H7 (cell line): Measurements from ENCODE around the gene LRP1. TPM values are rescaled to one million over a fixed set of nuclear protein-coding genes. Genes with fewer than 3 reads are reported as not detected.
A peak's percentile ranks its signal among the peaks of the same experiment; 100 is the strongest.

Source experiments
- DNase-seq: peaks from one replicate; pipeline ENCODE4 v3.0.0; 2012
- H3K27me3 ChIP-seq: 2 replicates; pipeline ENCODE4 v1.6.0; 2011; ENCODE audit warnings: mild to moderate bottlenecking, low read length; ENCODE audit not compliant: control insufficient read depth, insufficient read depth
- H3K36me3 ChIP-seq: replicated peaks from 2 replicates; pipeline ENCODE4 v1.5.1; 2011; ENCODE audit warnings: low read length; ENCODE audit not compliant: control insufficient read depth, insufficient read depth
- H3K4me3 ChIP-seq: 2 replicates; pipeline ENCODE4 v1.5.1; 2011; ENCODE audit warnings: low read depth, mild to moderate bottlenecking, control low read depth, low read length, moderate library complexity; ENCODE audit not compliant: insufficient read depth
- total RNA-seq: library from RNA; depleted of rRNA; stranded (reverse); fragments of >200 nt; shearing (Covaris generic); gene quantifications from 2 replicates; pipeline ENCODE4 v1.2.3, GENCODE V29; 2014

Gene LRP1
- total RNA-seq, 1 experiment from 2014 or later = 17.3 TPM

GRCh38 chr12:57237596-57237931, 109.3 kb downstream of the LRP1 start:
- peaks cover 16% of the 10 kb centered on the region for H3K36me3 ChIP-seq
- H3K27me3 ChIP-seq = peaks cover 76% of the 10 kb centered on the region
- H3K4me3 ChIP-seq = no peak overlapping the region
- DNase-seq = no peak

- Histone ChIP-seq H3K4me3 (peak overlapping the region; percentile 46), H3K36me3 (peaks cover 9% of the 10 kb centered on the region), H3K27me3 (peaks cover 79% of the 10 kb centered on the region)
- DNase-seq = peak; percentile 88
Observed at GRCh38 chr12:57237932-57238853, 109.9 kb downstream of the LRP1 start.

GRCh38 chr12:57238854-57239554, 110.7 kb downstream of the LRP1 start:
- peak overlapping the region; percentile 54 for H3K4me3 ChIP-seq
- H3K36me3 ChIP-seq = peaks cover 1% of the 10 kb centered on the region; the same call in 1 of the 2 replicates
- DNase-seq = peak; percentile 99
- H3K27me3 ChIP-seq = peaks cover 80% of the 10 kb centered on the region

- Histone ChIP-seq H3K27me3 (peaks cover 85% of the 10 kb centered on the region), H3K36me3 (no peaks in the 10 kb centered on the region), H3K4me3 (peak overlapping the region; percentile 54)
- no peak for DNase-seq
Observed at GRCh38 chr12:57239587-57240065, 111.3 kb downstream of the LRP1 start.

GRCh38 chr12:57240066-57240921, 112.0 kb downstream of the LRP1 start:
- Histone ChIP-seq H3K36me3 (no peaks in the 10 kb centered on the region), H3K27me3 (peaks cover 81% of the 10 kb centered on the region), H3K4me3 (peak overlapping the region; percentile 54)
- DNase-seq = peak; percentile 85

GRCh38 chr12:57240926-57241401, 112.7 kb downstream of the LRP1 start:
- Histone ChIP-seq H3K4me3 (no peak overlapping the region; the same call in 1 of the 2 replicates), H3K27me3 (peaks cover 74% of the 10 kb centered on the region)

GRCh38 chr12:57241402-57242310, 113.4 kb downstream of the LRP1 start:
- peak; percentile 70 for DNase-seq
- Histone ChIP-seq H3K4me3 (no peak overlapping the region; the same call in 1 of the 2 replicates), H3K36me3 (no peaks in the 10 kb centered on the region), H3K27me3 (peaks cover 67% of the 10 kb centered on the region)

More at GRCh38 chr12:57240926-57241401, 112.7 kb downstream of the LRP1 start:
- DNase-seq = peak; percentile 86
- H3K36me3 ChIP-seq = no peaks in the 10 kb centered on the region

- H3K36me3 ChIP-seq = no peaks in the 10 kb centered on the region
- DNase-seq = no peak
- peak overlapping the region; percentile 54 for H3K4me3 ChIP-seq
- peaks cover 60% of the 10 kb centered on the region for H3K27me3 ChIP-seq
Observed at GRCh38 chr12:57242329-57242690, 114.0 kb downstream of the LRP1 start.

GRCh38 chr12:57242691-57243454, 114.6 kb downstream of the LRP1 start:
- peak; percentile 97 for DNase-seq
- Histone ChIP-seq H3K4me3 (peak overlapping the region; percentile 54), H3K36me3 (no peaks in the 10 kb centered on the region), H3K27me3 (peaks cover 55% of the 10 kb centered on the region)

- H3K4me3 ChIP-seq = peak overlapping the region; percentile 54
- H3K27me3 ChIP-seq = peaks cover 46% of the 10 kb centered on the region
- H3K36me3 ChIP-seq = no peaks in the 10 kb centered on the region
- peak; percentile 94 for DNase-seq
Observed at GRCh38 chr12:57243521-57244311, 115.4 kb downstream of the LRP1 start.

- H3K4me3 ChIP-seq = no peak overlapping the region
Observed at GRCh38 chr12:57244312-57244696, 116.0 kb downstream of the LRP1 start.

GRCh38 chr12:57247041-57247440, 118.8 kb downstream of the LRP1 start:
- Histone ChIP-seq H3K27me3 (peaks cover 14% of the 10 kb centered on the region), H3K36me3 (no peaks in the 10 kb centered on the region), H3K4me3 (no peak overlapping the region)
- DNase-seq = peak; percentile 66

More at GRCh38 chr12:57244312-57244696, 116.0 kb downstream of the LRP1 start:
- H3K27me3 ChIP-seq = peaks cover 42% of the 10 kb centered on the region
- H3K36me3 ChIP-seq = no peaks in the 10 kb centered on the region
- DNase-seq = peak; percentile 56
